DOHH2 (cell line): Measurements from ENCODE around the gene KCNQ1.

ENCODE experiments used
- H3F3A ChIP-seq: fragments of 200-600 bp; sonication (generic), shearing (Covaris generic); 2 replicates; pipeline ENCODE4 v1.6.0; 2016; ENCODE audit warnings: antibody characterized with exemption, mild to moderate bottlenecking; ENCODE audit not compliant: control insufficient read depth, insufficient read depth
- H3K27ac ChIP-seq: fragments of 200-600 bp; sonication (generic); 2 replicates; pipeline ENCODE4 v1.5.1; 2014; ENCODE audit warnings: low read depth, mild to moderate bottlenecking, low read length, moderate library complexity
- H3K27me3 ChIP-seq: fragments of 200-600 bp; sonication (generic); 2 replicates; pipeline ENCODE4 v1.6.1; 2014; ENCODE audit warnings: mild to moderate bottlenecking, low read length, mixed read lengths; ENCODE audit not compliant: control insufficient read depth
- H3K36me3 ChIP-seq: fragments of 200-600 bp; sonication (generic); 2 replicates; pipeline ENCODE4 v1.6.1; 2014; ENCODE audit warnings: mild to moderate bottlenecking, low read length, moderate library complexity, mixed read lengths; ENCODE audit not compliant: control insufficient read depth
- H3K4me1 ChIP-seq: fragments of 200-600 bp; sonication (generic); 2 replicates; pipeline ENCODE4 v1.6.1; 2014; ENCODE audit warnings: mild to moderate bottlenecking, low read length, mixed read lengths; ENCODE audit not compliant: control insufficient read depth
- H3K4me2 ChIP-seq: fragments of 200-600 bp; sonication (generic); 2 replicates; pipeline ENCODE4 v1.6.0; 2014; ENCODE audit warnings: mild to moderate bottlenecking, low read length, moderate library complexity
- H3K4me3 ChIP-seq: fragments of 200-600 bp; sonication (generic); 2 replicates; pipeline ENCODE4 v1.5.1; 2014; ENCODE audit warnings: mild to moderate bottlenecking, low read length, mixed read lengths
- H3K79me2 ChIP-seq: fragments of 200-600 bp; sonication (generic); 2 replicates; pipeline ENCODE4 v1.6.1; 2014; ENCODE audit warnings: mild to moderate bottlenecking, low read length, mixed read lengths; ENCODE audit not compliant: control insufficient read depth
- H3K9me2 ChIP-seq: fragments of 200-600 bp; sonication (generic); replicated peaks from 2 replicates; pipeline ENCODE4 v1.6.1; 2014; ENCODE audit warnings: mild to moderate bottlenecking, low read length, mixed read lengths; ENCODE audit not compliant: control insufficient read depth
- H3K9me3 ChIP-seq: fragments of 200-600 bp; sonication (generic); 2 replicates; pipeline ENCODE4 v1.6.1; 2014; ENCODE audit warnings: antibody characterized with exemption, low read length, mixed read lengths; ENCODE audit not compliant: control insufficient read depth, insufficient read depth
- H4K20me1 ChIP-seq: fragments of 200-600 bp; sonication (generic); 2 replicates; pipeline ENCODE4 v1.6.0; 2014; ENCODE audit warnings: low read depth, mild to moderate bottlenecking, antibody characterized with exemption, low read length, moderate library complexity; ENCODE audit not compliant: control insufficient read depth, insufficient read depth
- CTCF ChIP-seq: fragments of 200-600 bp; sonication (generic); IDR thresholded peaks from one replicate; pipeline ENCODE4 v1.5.1; 2014; ENCODE audit warnings: antibody characterized with exemption, mild to moderate bottlenecking, low read depth, low read length; ENCODE audit not compliant: poor library complexity, severe bottlenecking
- EZH2phosphoT487 ChIP-seq: fragments of 200-600 bp; sonication (generic); IDR thresholded peaks from 2 replicates; pipeline ENCODE4 v1.6.1; 2017; ENCODE audit warnings: borderline replicate concordance, mild to moderate bottlenecking, antibody characterized with exemption, low read length, moderate library complexity, mixed read lengths

KCNQ1 gene

DNA sequence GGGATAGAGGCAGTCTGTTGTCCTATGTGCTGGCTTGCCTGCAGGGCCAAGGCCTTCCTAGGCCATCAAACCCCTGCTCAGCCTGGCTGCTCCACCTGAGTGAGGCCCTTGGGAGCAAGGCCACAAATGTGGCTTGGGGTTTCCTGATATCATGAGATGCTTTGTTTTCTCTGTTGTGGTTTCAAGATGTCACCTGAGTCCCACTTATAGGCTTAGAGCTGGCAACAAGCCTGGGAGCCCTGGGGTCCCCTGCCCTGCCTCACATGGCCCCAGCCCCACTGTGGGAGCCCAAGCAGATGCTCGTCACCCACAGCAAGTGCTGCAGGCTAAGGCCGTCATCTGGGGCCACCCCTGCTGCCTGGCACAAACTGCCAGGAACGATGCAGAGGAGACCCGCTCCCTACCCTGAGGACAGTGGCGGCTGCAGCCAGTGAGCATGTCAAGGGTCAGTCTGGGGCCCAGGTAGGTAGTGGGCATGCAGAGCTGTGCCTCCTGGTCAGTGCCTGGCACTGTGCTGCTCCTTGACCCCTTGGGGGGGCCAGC, 330.3 kb downstream of the KCNQ1 start:
- no peaks in the 10 kb centered on the region for H3K9me2 ChIP-seq
- H3F3A ChIP-seq = no peaks in the 10 kb centered on the region
- no peak overlapping the region for H3K4me2 ChIP-seq
- H3K4me3 ChIP-seq = no peak overlapping the region
- peaks cover 8% of the 10 kb centered on the region; the same call in 1 of the 2 replicates for H3K27me3 ChIP-seq
- no peaks in the 10 kb centered on the region for H3K79me2 ChIP-seq
- H3K36me3 ChIP-seq = no peaks in the 10 kb centered on the region
- H3K9me3 ChIP-seq = no peaks in the 10 kb centered on the region
- TF ChIP-seq CTCF (no peak), EZH2phosphoT487 (no peak)
- H3K4me1 ChIP-seq = no peaks in the 10 kb centered on the region
- no peaks in the 10 kb centered on the region for H4K20me1 ChIP-seq
- no peak overlapping the region for H3K27ac ChIP-seq

DNA sequence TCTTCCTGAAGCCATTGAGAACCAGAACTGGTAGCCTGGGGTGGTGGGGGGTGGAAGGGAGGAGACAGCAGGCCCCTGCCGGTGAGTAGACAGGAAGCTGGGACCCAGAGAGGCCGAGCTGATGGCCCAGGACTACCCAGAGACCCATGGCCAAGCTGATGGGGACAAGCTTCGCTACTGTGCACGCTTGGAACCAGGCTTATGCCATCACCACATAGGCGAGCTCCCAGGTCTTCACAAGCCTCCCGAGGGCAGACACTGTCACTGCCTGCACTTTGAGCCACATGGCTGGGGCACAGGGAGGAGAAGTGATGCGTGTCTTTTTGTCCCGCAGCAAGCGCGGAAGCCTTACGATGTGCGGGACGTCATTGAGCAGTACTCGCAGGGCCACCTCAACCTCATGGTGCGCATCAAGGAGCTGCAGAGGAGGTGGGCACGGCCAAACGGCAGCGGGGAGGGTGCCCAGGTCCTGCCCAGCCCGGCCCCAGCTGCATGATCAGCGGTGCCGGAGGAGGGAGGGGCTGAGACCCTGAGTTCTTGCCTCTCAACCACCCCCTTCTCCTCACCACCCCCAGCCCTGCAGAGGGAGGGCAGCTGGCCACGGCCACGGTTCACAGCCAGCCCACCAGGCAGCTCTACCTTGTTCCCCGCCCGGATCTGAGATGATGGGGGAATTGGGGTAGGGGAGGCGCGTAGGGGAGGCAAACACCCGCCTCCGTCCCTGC, 331.0 kb downstream of the KCNQ1 start:
- Histone ChIP-seq H3F3A (no peaks in the 10 kb centered on the region), H3K4me3 (no peak overlapping the region), H3K27me3 (peaks cover 8% of the 10 kb centered on the region; the same call in 1 of the 2 replicates), H3K4me1 (no peaks in the 10 kb centered on the region), H3K27ac (no peak overlapping the region), H3K9me3 (no peaks in the 10 kb centered on the region), H4K20me1 (no peaks in the 10 kb centered on the region), H3K79me2 (no peaks in the 10 kb centered on the region), H3K4me2 (no peak overlapping the region), H3K36me3 (no peaks in the 10 kb centered on the region), H3K9me2 (no peaks in the 10 kb centered on the region)
- TF ChIP-seq EZH2phosphoT487 = no peak
- TF ChIP-seq CTCF = no peak

DNA sequence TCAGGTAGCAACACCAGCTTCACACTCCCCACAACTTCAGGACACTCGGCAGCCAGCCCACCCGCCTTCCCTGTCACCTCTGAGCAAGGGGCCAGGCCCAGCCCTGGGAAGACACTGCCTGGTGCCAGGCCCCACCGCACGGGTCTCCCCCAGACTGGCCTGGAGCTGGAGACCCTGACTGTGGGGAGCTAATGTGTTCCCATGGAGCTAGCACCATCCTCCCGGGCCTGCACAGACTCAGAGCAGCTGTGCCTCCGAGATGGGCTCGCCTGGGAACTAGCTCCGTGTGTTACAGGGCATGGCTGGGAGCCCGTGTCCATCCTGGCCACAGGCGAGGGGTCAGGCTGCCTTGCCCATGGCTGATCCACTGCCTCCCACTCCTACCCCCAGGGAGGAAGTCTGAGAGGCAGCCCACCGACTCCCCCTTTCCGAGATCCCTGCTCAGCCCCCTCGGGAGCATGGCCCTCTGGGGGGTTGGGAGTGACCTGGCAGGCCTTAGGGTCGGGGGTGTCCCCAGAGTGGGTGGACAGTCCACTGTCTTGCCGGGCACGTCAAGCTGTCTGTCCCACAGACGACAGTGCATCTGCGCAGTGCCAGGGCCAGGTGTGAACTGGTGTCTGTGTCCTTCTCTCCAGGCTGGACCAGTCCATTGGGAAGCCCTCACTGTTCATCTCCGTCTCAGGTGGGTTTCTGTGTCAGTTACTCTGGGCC, 331.7 kb downstream of the KCNQ1 start:
- H3K4me3 ChIP-seq = no peak overlapping the region
- no peaks in the 10 kb centered on the region for H3K4me1 ChIP-seq
- H3K9me3 ChIP-seq = no peaks in the 10 kb centered on the region
- H3K9me2 ChIP-seq = no peaks in the 10 kb centered on the region
- H3K4me2 ChIP-seq = no peak overlapping the region
- peaks cover 8% of the 10 kb centered on the region; the same call in 1 of the 2 replicates for H3K27me3 ChIP-seq
- TF ChIP-seq EZH2phosphoT487 = no peak
- TF ChIP-seq CTCF = no peak
- no peaks in the 10 kb centered on the region for H3K36me3 ChIP-seq
- H3K79me2 ChIP-seq = no peaks in the 10 kb centered on the region
- H3F3A ChIP-seq = no peaks in the 10 kb centered on the region
- no peak overlapping the region for H3K27ac ChIP-seq
- H4K20me1 ChIP-seq = no peaks in the 10 kb centered on the region
